Lung (tissue), 12 donors: ENCODE measurements around the gene DSN1. TPM values are rescaled to one million over a fixed set of nuclear protein-coding genes. Genes with fewer than 3 reads are reported as not detected.

Experiments used
- ATAC-seq: fragments of 200-7000 bp; cut with Tn5 transposase; one replicate; pipeline ENCODE4 v1.9.1; 2020; ENCODE audit warnings: moderate number of reproducible peaks; ENCODE audit not compliant: insufficient read depth, low FRiP score
- DNase-seq, 3 donors: peaks; one replicate each; pipeline ENCODE4 v3.0.0-alpha.2; 2013 to 2017
- H3K27ac ChIP-seq, 2 donors: one replicate each; pipeline ENCODE4 v1.5.1; 2013; ENCODE audit warnings: mild to moderate bottlenecking in 2 of 2, moderate library complexity in 2 of 2, control low read depth in 1 of 2, inconsistent platforms in 1 of 2, low read depth in 1 of 2, low read length in 1 of 2
- H3K27me3 ChIP-seq, 3 donors: one replicate each; pipeline ENCODE4 v1.5.1; 2013; ENCODE audit warnings: low read length in 2 of 3; ENCODE audit not compliant: control insufficient read depth in 3 of 3, insufficient read depth in 3 of 3
- H3K36me3 ChIP-seq, 4 donors: one replicate each; pipeline ENCODE4 v1.5.1; 2013; ENCODE audit warnings: low read length in 4 of 4, mild to moderate bottlenecking in 1 of 4, moderate library complexity in 1 of 4; ENCODE audit not compliant: control insufficient read depth in 4 of 4, insufficient read depth in 4 of 4
- H3K4me1 ChIP-seq, 5 donors: one replicate each; pipeline ENCODE4 v1.5.1; 2013; ENCODE audit warnings: low read length in 5 of 5, mild to moderate bottlenecking in 2 of 5, moderate library complexity in 1 of 5; ENCODE audit not compliant: control insufficient read depth in 5 of 5, insufficient read depth in 5 of 5
- H3K4me3 ChIP-seq: one replicate; pipeline ENCODE4 v1.5.1; 2013; ENCODE audit warnings: mild to moderate bottlenecking, control low read depth, moderate library complexity
- H3K9ac ChIP-seq, 2 donors: one replicate each; pipeline ENCODE4 v1.5.1; 2013; ENCODE audit warnings: low read length in 2 of 2, control low read depth in 1 of 2; ENCODE audit not compliant: insufficient read depth in 1 of 2
- H3K9me3 ChIP-seq, 4 donors: one replicate each; pipeline ENCODE4 v1.5.1; 2013; ENCODE audit warnings: low read length in 3 of 4, mild to moderate bottlenecking in 1 of 4, moderate library complexity in 1 of 4; ENCODE audit not compliant: control insufficient read depth in 4 of 4, insufficient read depth in 3 of 4
- WGBS, 2 donors: extraction: QIAGEN DNeasy Blood & Tissue Kit; methylation state at CpG; one replicate each; pipeline ENCODE4 v1.1.7; 2013; 5-methylcytosine and 5-hydroxymethylcytosine counted together
- polyA plus RNA-seq, 2 donors: library from polyadenylated mRNA; stranded (reverse); fragments of 200-250 nt; gene quantifications; one replicate each; pipeline ENCODE4 v1.2.1, GENCODE V29; 2013
- total RNA-seq, 2 donors: library from RNA; depleted of rRNA in 1 of 2; stranded (reverse); fragments of >200 nt in 1 of 2; gene quantifications; one replicate each; pipeline ENCODE4 v1.2.1, GENCODE V29; 2014 to 2021
- TF ChIP-seq, protein P1 (sequence below): IDR thresholded peaks from 2 replicates; pipeline ENCODE4 v1.5.1; 2012; ENCODE audit warnings: mild to moderate bottlenecking; ENCODE audit errors: control extremely low read depth, extremely low read depth
- donor health status: control.
- donor health status: control.
- donor health status: Bipolar disorder and iron deficiency.
- donor health status: healthy.
- donor health status: DM: yes; HTN: yes; CAD: no.

Gene DSN1
- total and polyA plus RNA-seq, 4 donors = 5.8 to 11.0 (median 9.7) TPM

DNA sequence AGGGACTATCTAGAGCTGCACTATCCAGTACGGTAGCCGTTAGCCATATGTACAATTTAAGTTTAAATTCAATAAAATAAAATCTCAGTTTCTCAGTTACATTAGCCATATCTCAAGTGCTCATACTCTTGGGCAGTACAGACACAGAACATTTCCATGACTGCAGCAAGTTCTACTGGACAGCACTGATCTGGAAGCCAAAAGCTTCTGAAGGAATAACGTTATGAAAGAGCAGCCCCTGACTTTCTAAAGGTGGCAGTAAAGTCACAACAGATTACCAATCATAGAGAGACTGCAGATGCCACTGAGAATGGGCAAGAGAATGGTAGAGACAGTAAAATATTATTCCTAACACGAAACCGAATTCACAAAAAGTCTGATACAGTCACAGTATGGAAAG is 64.4 kb downstream of the DSN1 start:
- ATAC-seq = no peak

DNA sequence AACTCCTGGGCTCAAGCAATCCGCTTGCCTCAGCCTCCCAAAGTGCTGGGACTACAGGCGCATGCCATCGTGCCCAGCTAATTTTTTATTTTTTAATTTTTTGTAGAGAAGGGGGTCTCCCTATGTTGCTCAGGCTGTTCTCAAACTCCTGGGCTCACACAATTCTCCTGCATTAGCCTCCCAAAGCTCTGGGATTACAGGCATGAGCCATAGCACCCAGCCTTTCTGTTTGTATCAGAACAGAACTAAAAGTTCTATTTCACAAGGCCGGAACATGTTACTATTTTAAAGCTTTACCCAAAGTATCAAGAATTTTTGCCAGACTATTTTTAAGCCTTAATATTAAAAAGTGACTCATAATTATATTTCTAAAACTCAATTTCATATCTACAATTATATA is 70.0 kb downstream of the DSN1 start:
- H3K9me3 ChIP-seq = no peaks in the 10 kb centered on the region
- H3K27me3 ChIP-seq = no peaks in the 10 kb centered on the region
- no peak overlapping the region for H3K4me3 ChIP-seq
- ATAC-seq (no peak), DNase-seq (no peak)
- no peaks in the 10 kb centered on the region for H3K4me1 ChIP-seq
- peaks cover 0 to 2% (median under 1%) of the 10 kb centered on the region in 4 donors for H3K36me3 ChIP-seq
- H3K9ac ChIP-seq = no peak overlapping the region
- H3K27ac ChIP-seq = no peak overlapping the region
- WGBS, 2 donors = 95 to 96% methylated on average over 4 of the region's 4 CpGs
- TF ChIP-seq, protein P1, sequence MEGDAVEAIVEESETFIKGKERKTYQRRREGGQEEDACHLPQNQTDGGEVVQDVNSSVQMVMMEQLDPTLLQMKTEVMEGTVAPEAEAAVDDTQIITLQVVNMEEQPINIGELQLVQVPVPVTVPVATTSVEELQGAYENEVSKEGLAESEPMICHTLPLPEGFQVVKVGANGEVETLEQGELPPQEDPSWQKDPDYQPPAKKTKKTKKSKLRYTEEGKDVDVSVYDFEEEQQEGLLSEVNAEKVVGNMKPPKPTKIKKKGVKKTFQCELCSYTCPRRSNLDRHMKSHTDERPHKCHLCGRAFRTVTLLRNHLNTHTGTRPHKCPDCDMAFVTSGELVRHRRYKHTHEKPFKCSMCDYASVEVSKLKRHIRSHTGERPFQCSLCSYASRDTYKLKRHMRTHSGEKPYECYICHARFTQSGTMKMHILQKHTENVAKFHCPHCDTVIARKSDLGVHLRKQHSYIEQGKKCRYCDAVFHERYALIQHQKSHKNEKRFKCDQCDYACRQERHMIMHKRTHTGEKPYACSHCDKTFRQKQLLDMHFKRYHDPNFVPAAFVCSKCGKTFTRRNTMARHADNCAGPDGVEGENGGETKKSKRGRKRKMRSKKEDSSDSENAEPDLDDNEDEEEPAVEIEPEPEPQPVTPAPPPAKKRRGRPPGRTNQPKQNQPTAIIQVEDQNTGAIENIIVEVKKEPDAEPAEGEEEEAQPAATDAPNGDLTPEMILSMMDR = no peak

More for the DNA sequence above, 64.4 kb downstream of the DSN1 start:
- no peak overlapping the region for H3K9ac ChIP-seq
- H3K27ac ChIP-seq = no peak overlapping the region
- H3K27me3 ChIP-seq = no peaks in the 10 kb centered on the region
- no peaks in the 10 kb centered on the region for H3K9me3 ChIP-seq
- DNase-seq = no peak
- 87 to 90% methylated on average over 5 of the region's 5 CpGs for WGBS, 2 donors
- TF ChIP-seq, protein P1 = no peak
- H3K36me3 ChIP-seq = peaks cover 0 to 2% (median 0%) of the 10 kb centered on the region in 4 donors
- peaks cover 0 to 5% (median 0%) of the 10 kb centered on the region in 5 donors for H3K4me1 ChIP-seq
- no peak overlapping the region for H3K4me3 ChIP-seq

Other genes starting within 250 kb of the DSN1 start
- 100 to 1,000 TPM in 1 of 2 donors, 10 to 100 TPM in 1; 40.8 to 239 TPM for gene MYL9, start 232.2 kb downstream of the DSN1 start, total RNA-seq
- 100 to 1,000 TPM in 1 of 2 donors, 10 to 100 TPM in 1; 68.4 to 243 TPM for gene MYL9, start 232.2 kb downstream of the DSN1 start, polyA plus RNA-seq
- 10 to 100 TPM; 12.0 to 32.8 TPM for gene TGIF2, start 200.2 kb downstream of the DSN1 start, total RNA-seq
- gene TGIF2, start 200.2 kb downstream of the DSN1 start, polyA plus RNA-seq = 10 to 100 TPM in 1 of 2 donors, 1 to 10 TPM in 1; 4.2 to 10.1 TPM
- gene RAB5IF, start 168.0 kb downstream of the DSN1 start, total RNA-seq = 100 to 1,000 TPM in 1 of 2 donors, 10 to 100 TPM in 1; 43.2 to 103 TPM
- 100 to 1,000 TPM; 104 to 202 TPM for gene RAB5IF, start 168.0 kb downstream of the DSN1 start, polyA plus RNA-seq
- 1 to 10 TPM; 1.6 to 1.8 TPM for gene SLA2, start 127.6 kb downstream of the DSN1 start, total RNA-seq
- 1 to 10 TPM in 1 of 2 donors, under 1 TPM in 1; 0.87 to 1.6 TPM for gene SLA2, start 127.6 kb downstream of the DSN1 start, polyA plus RNA-seq
- 10 to 100 TPM; 20.4 to 20.8 TPM for gene NDRG3, start 27.7 kb downstream of the DSN1 start, total RNA-seq
- gene NDRG3, start 27.7 kb downstream of the DSN1 start, polyA plus RNA-seq = 10 to 100 TPM; 12.2 to 15.0 TPM
- gene TLDC2, start 102.4 kb upstream of the DSN1 start, total RNA-seq = under 1 TPM; 0.23 to 0.67 TPM
- under 1 TPM; 0.07 to 0.12 TPM for gene TLDC2, start 102.4 kb upstream of the DSN1 start, polyA plus RNA-seq
- 100 to 1,000 TPM in 1 of 2 donors, 10 to 100 TPM in 1; 94.3 to 184 TPM for gene SAMHD1, start 177.9 kb upstream of the DSN1 start, total RNA-seq
- 10 to 100 TPM; 59.7 to 87.6 TPM for gene SAMHD1, start 177.9 kb upstream of the DSN1 start, polyA plus RNA-seq